PC-3 (cell line): ENCODE results near the gene TLCD2. TPM values are rescaled to one million over a fixed set of nuclear protein-coding genes. Genes with fewer than 3 reads are reported as not detected.
"Not testable (repeated sequence)": the region's sequence is repeated elsewhere in the genome, so short reads cannot be mapped to it uniquely, and the experiment has no call there.

Experiments
- ATAC-seq: fragments of 200-7000 bp; cut with Tn5 transposase; 2 replicates; pipeline ENCODE4 v1.9.1; 2020; ENCODE audit warnings: mild to moderate bottlenecking, moderate library complexity
- BruUV-seq: library from RNA; stranded (reverse); fragments of 400-500 nt; replicated peaks from 2 replicates; lab custom pipeline; 2021; lab: Mats Ljungman, UMichigan
- CTCF ChIA-PET: fragments of 300-600 bp; sonication (Branson Sonifier 250); formaldehyde crosslinking; loops from one replicate; lab custom pipeline; 2022; ENCODE audit warnings: antibody characterized with exemption; lab: Charles Lee
- POLR2A ChIA-PET: fragments of 300-600 bp; sonication (Branson Sonifier 250); formaldehyde crosslinking; loops from one replicate; lab custom pipeline; 2022; ENCODE audit warnings: antibody characterized with exemption; ENCODE audit not compliant: unreplicated experiment; lab: Charles Lee
- DNase-seq: peaks from one replicate; pipeline ENCODE4 v3.0.0-alpha.2; 2015
- H2AFZ ChIP-seq: fragments of 300-600 bp; sonication (generic); 2 replicates; pipeline ENCODE4 v1.6.0; 2016; ENCODE audit warnings: antibody characterized with exemption, low read length
- H3F3A ChIP-seq: fragments of 300-600 bp; sonication (generic); one replicate; pipeline ENCODE4 v1.6.0; 2017; ENCODE audit warnings: antibody characterized with exemption, low read length, control low read depth, mild to moderate bottlenecking; ENCODE audit not compliant: unreplicated experiment
- H3K27ac ChIP-seq: fragments of 300-600 bp; sonication (generic); 2 replicates; pipeline ENCODE4 v1.5.1; 2016; ENCODE audit warnings: mild to moderate bottlenecking, low read length
- H3K27me3 ChIP-seq: fragments of 300-600 bp; sonication (generic); 2 replicates; pipeline ENCODE4 v1.6.1; 2016; ENCODE audit warnings: low read length, mixed read lengths
- H3K36me3 ChIP-seq: fragments of 300-600 bp; sonication (generic); 2 replicates; pipeline ENCODE4 v1.6.1; 2016; ENCODE audit warnings: low read depth, mixed run types, low read length, mixed read lengths
- H3K4me1 ChIP-seq: fragments of 300-600 bp; sonication (generic); 2 replicates; pipeline ENCODE4 v1.5.1; 2016; ENCODE audit warnings: low read length; ENCODE audit not compliant: insufficient read depth
- H3K4me2 ChIP-seq: fragments of 300-600 bp; sonication (generic); 2 replicates; pipeline ENCODE4 v1.6.0; 2016; ENCODE audit warnings: low read length
- H3K4me3 ChIP-seq: fragments of 300-600 bp; sonication (generic); 2 replicates; pipeline ENCODE4 v1.5.1; 2016; ENCODE audit warnings: mild to moderate bottlenecking, low read length, mixed read lengths
- H3K79me2 ChIP-seq: fragments of 300-600 bp; sonication (generic); 2 replicates; pipeline ENCODE4 v1.6.1; 2017; ENCODE audit warnings: low read length, mixed read lengths
- H3K9ac ChIP-seq: fragments of 300-600 bp; sonication (generic); 2 replicates; pipeline ENCODE4 v1.6.0; 2016; ENCODE audit warnings: mild to moderate bottlenecking, low read length
- H3K9me2 ChIP-seq: fragments of 300-600 bp; sonication (generic); replicated peaks from 2 replicates; pipeline ENCODE4 v1.6.1; 2016; ENCODE audit warnings: mixed run types, low read length, mixed read lengths
- H3K9me3 ChIP-seq: fragments of 300-600 bp; sonication (generic); 2 replicates; pipeline ENCODE4 v1.6.1; 2016; ENCODE audit warnings: low read length, mixed read lengths
- H4K20me1 ChIP-seq: fragments of 300-600 bp; sonication (generic); 2 replicates; pipeline ENCODE4 v1.6.1; 2016; ENCODE audit warnings: low read length, mixed read lengths
- EZH2 ChIP-seq: fragments of 300-600 bp; sonication (generic); IDR thresholded peaks from one replicate; pipeline ENCODE4 v1.6.1; 2017; ENCODE audit warnings: antibody characterized with exemption, mild to moderate bottlenecking, low read length; ENCODE audit not compliant: unreplicated experiment
- EZH2phosphoT487 ChIP-seq: fragments of 300-600 bp; sonication (generic); IDR thresholded peaks from 2 replicates; pipeline ENCODE4 v1.6.1; 2018; ENCODE audit warnings: mild to moderate bottlenecking, antibody characterized with exemption, low read length, borderline replicate concordance
- intact Hi-C: fragments of 100-400 bp; cut with micrococcal nuclease; formaldehyde crosslinking; loops from 2 replicates; pipeline ENCODE4 v1.9.0; 2023
- total RNA-seq: library from RNA; depleted of rRNA; stranded (reverse); fragments of >200 nt; gene quantifications from 2 replicates; pipeline ENCODE4 v1.2.3, GENCODE V29; 2014
- TF ChIP-seq, protein P1 (sequence below): fragments of 300-600 bp; sonication (generic); conservative IDR thresholded peaks from 2 replicates; pipeline ENCODE4 v1.5.1; 2017; ENCODE audit warnings: antibody characterized with exemption, low read depth, mild to moderate bottlenecking, low read length

Gene TLCD2
- total RNA-seq, 1 experiment from 2014 or later, result 0.77 TPM

DNA sequence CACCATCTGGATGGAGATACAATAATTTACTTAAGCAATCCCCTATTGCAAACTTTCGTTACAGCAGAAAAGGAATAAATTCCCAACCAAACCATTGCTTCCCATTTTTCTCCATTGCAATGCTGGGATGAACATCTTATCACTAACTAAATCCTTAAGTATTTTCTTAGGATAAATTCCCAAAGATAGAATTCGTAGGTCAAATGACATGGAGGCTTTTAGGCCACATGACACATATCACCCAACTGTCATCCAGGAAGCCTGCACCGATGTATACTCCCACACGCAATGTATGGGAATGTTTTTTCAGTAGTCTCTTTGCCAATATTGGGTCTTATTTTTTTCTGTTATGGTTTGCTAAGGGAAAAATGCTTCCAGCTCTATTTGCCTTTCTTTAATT, 1.6 kb upstream of the TLCD2 start:
- H3K4me1 ChIP-seq, result peaks cover 33% of the 10 kb centered on the region
- ChIA-PET CTCF (no interaction called here), POLR2A (no interaction called here)
- H3K27me3 ChIP-seq, result no peaks in the 10 kb centered on the region
- H3K36me3 ChIP-seq, result peaks cover 21% of the 10 kb centered on the region
- peak overlapping the region; percentile 57; the same call in 1 of the 2 replicates for H3K27ac ChIP-seq
- H3F3A ChIP-seq, result peaks cover 13% of the 10 kb centered on the region
- no peak overlapping the region for H2AFZ ChIP-seq
- H3K4me3 ChIP-seq, result no peak overlapping the region
- no peak overlapping the region for H3K9ac ChIP-seq
- H3K79me2 ChIP-seq, result peaks cover 46% of the 10 kb centered on the region
- H3K9me2 ChIP-seq, result no peaks in the 10 kb centered on the region
- no TSS peak for BruUV-seq
- ATAC-seq, result no peak
- no peak for TF ChIP-seq EZH2
- TF ChIP-seq, protein P1, sequence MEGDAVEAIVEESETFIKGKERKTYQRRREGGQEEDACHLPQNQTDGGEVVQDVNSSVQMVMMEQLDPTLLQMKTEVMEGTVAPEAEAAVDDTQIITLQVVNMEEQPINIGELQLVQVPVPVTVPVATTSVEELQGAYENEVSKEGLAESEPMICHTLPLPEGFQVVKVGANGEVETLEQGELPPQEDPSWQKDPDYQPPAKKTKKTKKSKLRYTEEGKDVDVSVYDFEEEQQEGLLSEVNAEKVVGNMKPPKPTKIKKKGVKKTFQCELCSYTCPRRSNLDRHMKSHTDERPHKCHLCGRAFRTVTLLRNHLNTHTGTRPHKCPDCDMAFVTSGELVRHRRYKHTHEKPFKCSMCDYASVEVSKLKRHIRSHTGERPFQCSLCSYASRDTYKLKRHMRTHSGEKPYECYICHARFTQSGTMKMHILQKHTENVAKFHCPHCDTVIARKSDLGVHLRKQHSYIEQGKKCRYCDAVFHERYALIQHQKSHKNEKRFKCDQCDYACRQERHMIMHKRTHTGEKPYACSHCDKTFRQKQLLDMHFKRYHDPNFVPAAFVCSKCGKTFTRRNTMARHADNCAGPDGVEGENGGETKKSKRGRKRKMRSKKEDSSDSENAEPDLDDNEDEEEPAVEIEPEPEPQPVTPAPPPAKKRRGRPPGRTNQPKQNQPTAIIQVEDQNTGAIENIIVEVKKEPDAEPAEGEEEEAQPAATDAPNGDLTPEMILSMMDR, result no peak
- no peak for TF ChIP-seq EZH2phosphoT487
- no peaks in the 10 kb centered on the region for H3K9me3 ChIP-seq
- H3K4me2 ChIP-seq, result peak overlapping the region; percentile 93; the same call in 1 of the 2 replicates
- intact Hi-C loops, result loop anchor here (2.0 kb wide), 1 partner anchor 27 kb away; the partner anchor contains the start of gene PRPF8
- H4K20me1 ChIP-seq, result peaks cover 35% of the 10 kb centered on the region
- no peak for DNase-seq

DNA sequence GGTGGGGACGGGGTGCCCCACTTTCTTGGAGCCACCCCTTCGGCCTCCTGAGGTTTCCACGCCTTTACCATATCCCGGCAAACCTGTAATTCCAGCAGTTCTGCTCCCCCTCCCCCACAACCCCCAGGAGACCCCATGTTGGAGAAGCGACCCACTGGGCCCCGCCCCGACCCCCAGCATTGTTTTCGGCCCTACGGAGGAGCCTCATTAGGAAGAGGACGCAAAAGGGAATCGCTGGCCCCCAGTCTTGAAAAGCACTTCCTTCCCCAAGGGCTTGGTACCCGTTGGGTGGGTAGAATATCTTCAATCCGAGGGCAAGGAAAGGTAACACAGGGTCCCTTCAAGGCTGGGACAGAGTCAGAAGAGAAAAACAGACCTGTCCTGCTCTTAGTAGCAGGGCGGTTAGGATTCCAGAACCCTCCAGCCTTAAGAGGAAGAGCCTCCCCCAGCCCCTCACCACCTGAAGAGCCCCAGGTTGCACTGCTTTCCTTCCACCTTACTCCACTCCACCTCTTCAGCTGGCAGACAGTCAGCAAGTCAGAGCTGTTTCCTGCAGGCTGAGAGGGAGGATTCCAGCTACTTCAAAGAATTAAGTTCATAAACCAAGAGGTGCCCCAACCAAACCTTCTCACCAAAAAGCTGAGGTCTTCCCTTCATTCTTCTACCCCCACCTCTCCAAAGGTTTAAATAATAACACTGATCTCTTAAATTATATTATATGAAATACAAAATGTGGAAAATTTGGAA, 803 bp upstream of the TLCD2 start:
- Histone ChIP-seq H3K27ac (peak overlapping the region; percentile 57), H3K36me3 (peaks cover 21% of the 10 kb centered on the region), H3K9me2 (no peaks in the 10 kb centered on the region), H3K27me3 (no peaks in the 10 kb centered on the region), H4K20me1 (peaks cover 35% of the 10 kb centered on the region), H3K4me2 (peak overlapping the region; percentile 93), H2AFZ (no peak overlapping the region), H3K4me3 (peak overlapping the region; percentile 70), H3K9ac (peak overlapping the region; percentile 63), H3K79me2 (peaks cover 46% of the 10 kb centered on the region), H3K4me1 (peaks cover 33% of the 10 kb centered on the region), H3F3A (peaks cover 13% of the 10 kb centered on the region), H3K9me3 (no peaks in the 10 kb centered on the region)
- intact Hi-C loops, result loop anchor here (2.0 kb wide), 1 partner anchor 26 kb away; the partner anchor contains the start of gene PRPF8
- POLR2A ChIA-PET, result interaction anchor here (0.5 kb wide), 1 partner anchor 13 kb away, joined by 7 read pairs; no protein-coding TSS in a partner anchor
- CTCF ChIA-PET, result no interaction called here
- BruUV-seq, result no TSS peak
- DNase-seq (peak; percentile 28), ATAC-seq (no peak; the same call in 1 of the 2 replicates)
- TF ChIP-seq EZH2, result no peak
- TF ChIP-seq EZH2phosphoT487, result no peak
- TF ChIP-seq, protein P1, result no peak

DNA sequence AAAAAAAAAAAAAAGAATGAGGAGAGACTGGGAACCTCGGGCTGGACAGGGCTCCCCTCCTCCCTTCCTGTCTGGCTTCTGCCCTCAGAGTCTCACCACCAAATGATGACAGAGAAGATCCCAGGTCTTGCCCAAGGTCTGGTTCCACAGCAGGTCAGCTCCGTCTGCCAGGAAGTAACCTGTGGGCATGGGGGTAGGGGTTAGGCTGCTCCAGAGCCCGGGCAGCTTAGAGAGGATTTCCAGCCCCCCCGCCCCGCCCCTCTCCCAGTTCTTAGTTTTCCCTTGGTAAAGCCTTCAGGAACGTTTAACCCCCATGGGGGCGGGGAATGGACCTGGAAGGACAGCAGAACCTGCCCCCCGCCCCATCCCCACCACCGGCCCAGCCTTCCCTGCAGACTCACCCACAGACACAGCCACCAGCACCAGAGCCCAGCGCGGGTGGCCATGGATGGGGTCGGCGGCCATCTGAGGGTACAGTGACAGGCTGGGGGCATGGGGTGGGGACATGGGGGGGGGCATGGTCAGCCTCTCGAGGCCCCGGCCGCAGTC, 700 bp downstream of the TLCD2 start:
- peaks cover 31% of the 10 kb centered on the region for H3K79me2 ChIP-seq
- ATAC-seq (no peak), DNase-seq (no peak)
- BruUV-seq, result no TSS peak
- H3K27ac ChIP-seq, result no peak overlapping the region
- H2AFZ ChIP-seq, result no peak overlapping the region
- intact Hi-C loops, result no loop called here
- peaks cover 13% of the 10 kb centered on the region for H3F3A ChIP-seq
- H4K20me1 ChIP-seq, result peaks cover 31% of the 10 kb centered on the region
- POLR2A ChIA-PET, result no interaction called here
- peaks cover 33% of the 10 kb centered on the region for H3K4me1 ChIP-seq
- peaks cover 21% of the 10 kb centered on the region for H3K36me3 ChIP-seq
- H3K27me3 ChIP-seq, result no peaks in the 10 kb centered on the region
- H3K9me3 ChIP-seq, result no peaks in the 10 kb centered on the region
- H3K4me3 ChIP-seq, result no peak overlapping the region
- H3K4me2 ChIP-seq, result peak overlapping the region; percentile 93
- CTCF ChIA-PET, result no interaction called here
- H3K9me2 ChIP-seq, result no peaks in the 10 kb centered on the region
- no peak overlapping the region for H3K9ac ChIP-seq
- TF ChIP-seq, protein P1, result no peak
- no peak for TF ChIP-seq EZH2
- TF ChIP-seq EZH2phosphoT487, result no peak

DNA sequence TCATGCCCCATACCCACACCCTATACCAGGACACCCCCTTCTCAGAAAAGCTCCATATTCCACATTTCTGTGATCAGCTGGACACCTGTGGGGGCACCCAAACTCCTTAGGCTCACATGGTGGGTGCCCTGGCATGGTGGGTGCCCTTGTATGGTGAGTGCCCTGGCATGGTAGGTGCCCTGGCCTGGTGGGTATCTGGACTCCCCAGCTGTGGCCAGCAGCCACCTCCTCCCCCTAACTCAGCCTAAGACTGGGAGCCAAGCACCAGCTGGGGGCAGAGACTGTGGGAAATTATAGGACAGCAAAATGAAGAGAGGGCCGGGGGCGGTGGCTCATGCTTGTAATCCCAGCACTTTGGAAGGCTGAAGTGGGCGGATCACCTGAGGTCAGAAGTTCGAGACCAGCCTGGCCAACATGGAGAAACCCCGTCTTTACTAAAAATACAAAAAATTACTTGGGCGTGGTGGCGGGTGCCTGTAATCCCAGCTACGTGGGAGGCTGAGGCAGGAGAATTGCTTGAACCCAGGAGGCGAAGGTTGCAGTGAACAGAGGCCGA, 1.3 kb downstream of the TLCD2 start:
- H3K27me3 ChIP-seq, ATAC-seq, H3K9ac ChIP-seq, intact Hi-C loops, H2AFZ ChIP-seq, BruUV-seq, H3K9me2 ChIP-seq, H3K9me3 ChIP-seq, H3K27ac ChIP-seq, DNase-seq, POLR2A ChIA-PET, H3K4me3 ChIP-seq, H3K4me2 ChIP-seq: not testable (repeated sequence)
- H3K4me1 ChIP-seq, result peaks cover 28% of the 10 kb centered on the region
- H3K79me2 ChIP-seq, result peaks cover 24% of the 10 kb centered on the region
- peaks cover 13% of the 10 kb centered on the region for H3F3A ChIP-seq
- CTCF ChIA-PET, result interaction anchor here (0.6 kb wide), 1 partner anchor 142 kb away, joined by 3 read pairs; no protein-coding TSS in a partner anchor
- peaks cover 21% of the 10 kb centered on the region for H3K36me3 ChIP-seq
- peaks cover 25% of the 10 kb centered on the region for H4K20me1 ChIP-seq
